Keratinocyte (primary cell): Measurements from ENCODE around the gene TSR3. TPM values are rescaled to one million over a fixed set of nuclear protein-coding genes. Genes with fewer than 3 reads are reported as not detected.

Experiments used
- DNase-seq: peaks from one replicate; pipeline ENCODE4 v3.0.0-alpha.2; 2011; ENCODE audit warnings: low read depth, missing footprints, low spot score
- FAIRE-seq: peaks from 2 replicates; lab custom pipeline; 2011; peaks lifted over from hg19 to GRCh38; lab: Jason Lieb, UNC
- H2AFZ ChIP-seq: 2 replicates; pipeline ENCODE4 v1.6.0; 2012; ENCODE audit warnings: low read length, control low read depth, inconsistent platforms; ENCODE audit not compliant: control insufficient read depth
- H3K27ac ChIP-seq: 2 replicates; pipeline ENCODE4 v1.5.1; 2011; ENCODE audit warnings: low read length; ENCODE audit not compliant: control insufficient read depth, insufficient read depth
- H3K27me3 ChIP-seq: 3 replicates; pipeline ENCODE4 v1.6.0; 2011; ENCODE audit warnings: low read length; ENCODE audit not compliant: control insufficient read depth, insufficient read depth; ENCODE audit errors: extremely low read depth
- H3K36me3 ChIP-seq, 2 experiments: 2 replicates in 1 of 2; 3 replicates in 1 of 2; pipeline ENCODE4 v1.5.1; 2011; ENCODE audit warnings: low read length in 2 of 2, mild to moderate bottlenecking in 1 of 2; ENCODE audit not compliant: control insufficient read depth in 2 of 2, insufficient read depth in 2 of 2; ENCODE audit errors: extremely low read depth in 1 of 2
- H3K4me1 ChIP-seq: 3 replicates; pipeline ENCODE4 v1.5.1; 2011; ENCODE audit warnings: low read length; ENCODE audit not compliant: control insufficient read depth, insufficient read depth; ENCODE audit errors: extremely low read depth
- H3K4me2 ChIP-seq: 3 replicates; pipeline ENCODE4 v1.6.0; 2011; ENCODE audit warnings: low read depth, low read length; ENCODE audit not compliant: control insufficient read depth, insufficient read depth; ENCODE audit errors: extremely low read depth
- H3K4me3 ChIP-seq, 3 experiments: fragments of 200-600 bp in 1 of 3; sonication (generic) in 1 of 3; 2 replicates in 2 of 3; 3 replicates in 1 of 3; pipeline ENCODE4 v1.5.1; 2011 to 2016; ENCODE audit warnings: low read length in 3 of 3, mild to moderate bottlenecking in 3 of 3, control low read depth in 2 of 3, inconsistent platforms in 1 of 3, low read depth in 1 of 3, mixed read lengths in 1 of 3, mixed run types in 1 of 3, moderate library complexity in 1 of 3; ENCODE audit not compliant: control insufficient read depth in 2 of 3, insufficient read depth in 2 of 3; ENCODE audit errors: extremely low read depth in 1 of 3
- H3K79me2 ChIP-seq: 2 replicates; pipeline ENCODE4 v1.6.0; 2012; ENCODE audit warnings: low read length; ENCODE audit not compliant: control insufficient read depth, insufficient read depth
- H3K9ac ChIP-seq: 3 replicates; pipeline ENCODE4 v1.6.0; 2011; ENCODE audit warnings: low read length; ENCODE audit not compliant: control insufficient read depth, insufficient read depth; ENCODE audit errors: extremely low read depth
- H3K9me1 ChIP-seq: 3 replicates; pipeline ENCODE4 v1.6.0; 2011; ENCODE audit warnings: low read length; ENCODE audit not compliant: control insufficient read depth, insufficient read depth; ENCODE audit errors: extremely low read depth
- H3K9me3 ChIP-seq: 2 replicates; pipeline ENCODE4 v1.5.1; 2012; ENCODE audit warnings: low read depth, low read length; ENCODE audit not compliant: control insufficient read depth
- H4K20me1 ChIP-seq: 3 replicates; pipeline ENCODE4 v1.6.0; 2011; ENCODE audit warnings: low read length; ENCODE audit not compliant: control insufficient read depth, insufficient read depth; ENCODE audit errors: extremely low read depth
- CTCF ChIP-seq, 3 experiments: IDR thresholded peaks in 1 of 3; conservative IDR thresholded peaks in 1 of 3; optimal IDR thresholded peaks in 1 of 3; 2 replicates in 2 of 3; 3 replicates in 1 of 3; pipeline versions ENCODE3 to v1.5.1; 2011; ENCODE audit warnings: low read length in 3 of 3, mild to moderate bottlenecking in 3 of 3, moderate library complexity in 2 of 3, control low read depth in 1 of 3, inconsistent platforms in 1 of 3; ENCODE audit not compliant: insufficient read depth in 2 of 3; ENCODE audit errors: extremely low read depth in 1 of 3
- EZH2 ChIP-seq: IDR thresholded peaks from one replicate; pipeline ENCODE4 v1.6.1; 2012; ENCODE audit warnings: inconsistent platforms, mild to moderate bottlenecking, low read length, moderate library complexity
- dilution Hi-C: fragments of 300-500 bp; cut with MboI; formaldehyde crosslinking; loops from one replicate; pipeline ENCODE4 v1.7.0; 2020; ENCODE audit warnings: low sequenced_read_pairs; ENCODE audit not compliant: extremely low pct_ligation_motif_present
- polyA plus RNA-seq, 5 experiments: library from polyadenylated mRNA; depleted of rRNA in 3 of 5; stranded (reverse) in 3 of 5; stranded (forward) in 1 of 5; unstranded in 1 of 5; fragments of >200 nt; gene quantifications; 1 replicate in 1 of 5; 2 replicates in 3 of 5; 3 replicates in 1 of 5; pipeline versions ENCODE4 v1.2.1 to v1.2.3, GENCODE V29; 2011 to 2012; ENCODE audit warnings: missing spikeins in 2 of 5, low read depth in 1 of 5, low replicate concordance in 1 of 5

The TSR3 gene
- polyA plus RNA-seq, 1 donor (not counting 4 experiments of a cell fraction or from before 2014, with no cell fraction given), result 33.0 TPM

- dilution Hi-C loops, result no loop called here
- H2AFZ ChIP-seq, result no peak overlapping the region
- peaks cover 25 to 27% of the 10 kb centered on the region in 2 experiments for H3K36me3 ChIP-seq
- H4K20me1 ChIP-seq, result peaks cover 3% of the 10 kb centered on the region
- H3K4me2 ChIP-seq, result no peak overlapping the region
- H3K4me3 ChIP-seq, result no peak overlapping the region
- no peak overlapping the region for H3K9ac ChIP-seq
- H3K9me1 ChIP-seq, result no peaks in the 10 kb centered on the region
- no peak for DNase-seq
- no peaks in the 10 kb centered on the region for H3K27me3 ChIP-seq
- H3K9me3 ChIP-seq, result no peaks in the 10 kb centered on the region
- FAIRE-seq, result no peak
- H3K79me2 ChIP-seq, result peaks cover 15% of the 10 kb centered on the region
- no peak overlapping the region for H3K27ac ChIP-seq
- TF ChIP-seq EZH2 (no peak), CTCF (optimal IDR thresholded peaks at IDR 0.05 in 1 of 3, IDR thresholded peaks at IDR 0.05 in 1 of 3, conservative IDR thresholded peaks at IDR 0.05 in 1 of 3; ENCODE audit: extremely low read depth in 1 of 3, insufficient read depth in 2 of 3, low read length in 3 of 3) (no peak)
- no peaks in the 10 kb centered on the region for H3K4me1 ChIP-seq
Measured at GRCh38 chr16:1323296-1324239, 28.1 kb downstream of the TSR3 start.

- Histone ChIP-seq H4K20me1 (peaks cover 3% of the 10 kb centered on the region), H3K9ac (no peak overlapping the region), H3K9me3 (no peaks in the 10 kb centered on the region), H3K36me3 (peaks cover 33 to 35% of the 10 kb centered on the region in 2 experiments), H3K27me3 (no peaks in the 10 kb centered on the region), H2AFZ (no peak overlapping the region), H3K9me1 (no peaks in the 10 kb centered on the region), H3K4me1 (no peaks in the 10 kb centered on the region), H3K27ac (no peak overlapping the region), H3K4me2 (no peak overlapping the region), H3K79me2 (peaks cover 26% of the 10 kb centered on the region), H3K4me3 (no peak overlapping the region)
- no peak for DNase-seq
- TF ChIP-seq CTCF (optimal IDR thresholded peaks at IDR 0.05 in 1 of 3, IDR thresholded peaks at IDR 0.05 in 1 of 3, conservative IDR thresholded peaks at IDR 0.05 in 1 of 3; ENCODE audit: extremely low read depth in 1 of 3, insufficient read depth in 2 of 3, low read length in 3 of 3), result no peak
- TF ChIP-seq EZH2, result no peak
- no peak for FAIRE-seq
- dilution Hi-C loops, result no loop called here
Measured at GRCh38 chr16:1322407-1322806, 29.3 kb downstream of the TSR3 start.
